MCF 10A (cell line): ENCODE measurements around the gene PTGS1. TPM values are rescaled to one million over a fixed set of nuclear protein-coding genes. Genes with fewer than 3 reads are reported as not detected.

Source experiments
- BruUV-seq: library from RNA; stranded (reverse); fragments of 400-500 nt; replicated peaks from 2 replicates; lab custom pipeline; 2021; lab: Mats Ljungman, UMichigan
- CTCF ChIA-PET: fragments of 300-600 bp; sonication (Branson Sonifier 250); formaldehyde crosslinking; extraction: SDS; loops from one replicate; lab custom pipeline; 2021; ENCODE audit warnings: antibody characterized with exemption, inconsistent platforms; lab: Yijun Ruan, JAX
- POLR2A ChIA-PET: fragments of 300-600, 350-650 bp; sonication (Branson Sonifier 250); formaldehyde crosslinking; extraction: SDS; loops from one replicate; lab custom pipeline; 2020; ENCODE audit warnings: antibody characterized with exemption, inconsistent platforms; lab: Yijun Ruan, JAX
- DNase-seq: peaks from one replicate; pipeline ENCODE4 v3.0.0-alpha.2; 2018; ENCODE audit not compliant: unreplicated experiment
- H3K27ac Mint-ChIP-seq: one replicate; pipeline ENCODE4 v1.8.0; 2022; ENCODE audit warnings: mild to moderate bottlenecking, low read depth, mixed read lengths; ENCODE audit not compliant: unreplicated experiment
- H3K27me3 Mint-ChIP-seq: one replicate; pipeline ENCODE4 v1.8.0; 2022; ENCODE audit warnings: mixed read lengths; ENCODE audit not compliant: insufficient read depth, unreplicated experiment
- H3K36me3 Mint-ChIP-seq: one replicate; pipeline ENCODE4 v1.8.0; 2022; ENCODE audit warnings: mild to moderate bottlenecking, moderate library complexity, mixed read lengths; ENCODE audit not compliant: insufficient read depth, unreplicated experiment
- H3K4me1 Mint-ChIP-seq: one replicate; pipeline ENCODE4 v1.8.0; 2022; ENCODE audit warnings: mixed read lengths; ENCODE audit not compliant: insufficient read depth, unreplicated experiment
- H3K4me3 Mint-ChIP-seq: one replicate; pipeline ENCODE4 v1.8.0; 2022; ENCODE audit warnings: mild to moderate bottlenecking, moderate library complexity, mixed read lengths; ENCODE audit not compliant: unreplicated experiment
- H3K9me3 Mint-ChIP-seq: one replicate; pipeline ENCODE4 v1.8.0; 2022; ENCODE audit warnings: mixed read lengths; ENCODE audit not compliant: unreplicated experiment
- CTCF ChIP-seq: fragments of 200-600 bp; IDR thresholded peaks from one replicate; pipeline ENCODE4 v1.8.0; 2022; ENCODE audit warnings: antibody characterized with exemption, mild to moderate bottlenecking; ENCODE audit not compliant: unreplicated experiment
- intact Hi-C: fragments of 100-400 bp; cut with micrococcal nuclease; formaldehyde crosslinking; loops from 2 replicates; pipeline ENCODE4 v1.14.1; 2022
- total RNA-seq: library from RNA; stranded (reverse); gene quantifications from 2 replicates; pipeline ENCODE4 v1.2.3, GENCODE V29; 2022

The PTGS1 gene
- total RNA-seq, 1 experiment from 2014 or later: 0.70 TPM

DNA sequence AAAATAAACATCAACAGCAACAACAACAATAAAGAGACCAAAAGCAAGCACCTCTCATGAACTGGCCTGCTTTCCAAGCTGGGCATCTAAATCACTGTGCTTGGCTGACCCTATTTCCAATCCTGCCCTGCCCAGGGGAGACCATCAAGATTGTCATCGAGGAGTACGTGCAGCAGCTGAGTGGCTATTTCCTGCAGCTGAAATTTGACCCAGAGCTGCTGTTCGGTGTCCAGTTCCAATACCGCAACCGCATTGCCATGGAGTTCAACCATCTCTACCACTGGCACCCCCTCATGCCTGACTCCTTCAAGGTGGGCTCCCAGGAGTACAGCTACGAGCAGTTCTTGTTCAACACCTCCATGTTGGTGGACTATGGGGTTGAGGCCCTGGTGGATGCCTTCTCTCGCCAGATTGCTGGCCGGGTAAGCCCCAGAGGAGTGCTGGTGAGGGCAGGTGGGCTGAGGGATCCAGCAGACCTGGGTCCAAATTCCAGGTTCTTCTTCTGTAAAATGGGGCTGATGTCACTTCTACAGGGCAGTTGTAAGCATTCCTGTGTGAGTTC is 15.6 kb downstream of the PTGS1 start:
- Mint-ChIP-seq H3K9me3 (no peaks in the 10 kb centered on the region), H3K4me1 (peaks cover 28% of the 10 kb centered on the region), H3K4me3 (no peak overlapping the region), H3K36me3 (no peaks in the 10 kb centered on the region), H3K27ac (no peak overlapping the region), H3K27me3 (no peaks in the 10 kb centered on the region)
- BruUV-seq: no TSS peak
- TF ChIP-seq CTCF: no peak
- CTCF ChIA-PET: interaction anchor here (0.6 to 1.1 kb wide), 5 partner anchors 14 to 835 kb away, joined by 3 read pairs; no protein-coding TSS in a partner anchor
- POLR2A ChIA-PET: interaction anchor here (0.6 kb wide), 1 partner anchor 32 kb away, joined by 3 read pairs; no protein-coding TSS in a partner anchor
- intact Hi-C loops: no loop called here
- no peak for DNase-seq

DNA sequence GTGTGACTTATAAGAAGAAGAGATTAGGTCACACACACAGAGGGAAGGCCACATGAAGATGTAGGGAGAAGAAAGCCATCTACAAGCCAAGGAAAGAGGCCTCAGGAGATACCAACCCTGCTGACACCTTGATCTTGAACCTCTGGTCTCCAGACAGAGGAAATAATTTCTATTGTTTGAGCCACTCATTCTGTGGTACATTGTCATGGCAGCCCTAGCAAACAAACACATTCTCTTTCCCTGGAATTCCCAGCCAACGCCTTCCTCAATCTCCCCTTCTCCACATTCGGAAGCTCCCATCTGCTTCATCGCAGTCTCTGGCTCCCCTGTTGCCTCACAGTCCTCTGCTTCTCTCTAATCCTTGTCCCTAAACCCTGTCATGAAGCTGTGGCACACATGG is 16.7 kb downstream of the PTGS1 start:
- ChIA-PET POLR2A (no interaction called here), CTCF (interaction anchor here (0.7 to 1.1 kb wide), 2 partner anchors 38 to 422 kb away, joined by 3 to 5 read pairs; no protein-coding TSS in a partner anchor)
- intact Hi-C loops: no loop called here
- no peak for DNase-seq
- Mint-ChIP-seq H3K9me3 (no peaks in the 10 kb centered on the region), H3K27me3 (no peaks in the 10 kb centered on the region), H3K27ac (no peak overlapping the region), H3K4me1 (peaks cover 27% of the 10 kb centered on the region), H3K36me3 (no peaks in the 10 kb centered on the region), H3K4me3 (no peak overlapping the region)
- no peak for TF ChIP-seq CTCF
- BruUV-seq: no TSS peak

GRCh38 chr9:122389195-122389594 is 18.4 kb downstream of the PTGS1 start:
- Mint-ChIP-seq H3K27me3 (no peaks in the 10 kb centered on the region), H3K9me3 (no peaks in the 10 kb centered on the region), H3K4me1 (peaks cover 12% of the 10 kb centered on the region), H3K27ac (no peak overlapping the region), H3K36me3 (no peaks in the 10 kb centered on the region), H3K4me3 (no peak overlapping the region)
- POLR2A ChIA-PET: no interaction called here
- intact Hi-C loops: no loop called here
- no peak for TF ChIP-seq CTCF
- no TSS peak for BruUV-seq
- DNase-seq: no peak
- CTCF ChIA-PET: interaction anchor here (0.7 to 1.5 kb wide), 4 partner anchors 65 to 291 kb away, joined by 3 to 4 read pairs (median 3); no protein-coding TSS in a partner anchor

GRCh38 chr9:122389799-122390481 is 19.1 kb downstream of the PTGS1 start:
- intact Hi-C loops: no loop called here
- no peak for TF ChIP-seq CTCF
- Mint-ChIP-seq H3K4me3 (no peak overlapping the region), H3K27me3 (no peaks in the 10 kb centered on the region), H3K9me3 (no peaks in the 10 kb centered on the region), H3K27ac (no peak overlapping the region), H3K4me1 (peaks cover 15% of the 10 kb centered on the region), H3K36me3 (no peaks in the 10 kb centered on the region)
- ChIA-PET CTCF (interaction anchor here (0.6 to 1.5 kb wide), 7 partner anchors 11 to 451 kb away, joined by 3 to 6 read pairs (median 3); no protein-coding TSS in a partner anchor), POLR2A (interaction anchor here (0.9 kb wide), 1 partner anchor 20 kb away, joined by 3 read pairs; the partner anchor contains the start of gene PTGS1)
- BruUV-seq: no TSS peak
- peak; percentile 59 for DNase-seq
